Measurements from ENCODE around the gene HDAC8. TPM values are rescaled to one million over a fixed set of nuclear protein-coding genes. Genes with fewer than 3 reads are reported as not detected.

HDAC8 gene
- total RNA-seq, 4 donors from 2014 or later, result 28.7 to 33.9 (median 30.0) TPM

- Histone ChIP-seq H3K27me3 (no peaks in the 10 kb centered on the region), H3K9me3 (no peaks in the 10 kb centered on the region), H3K4me3 (no peak overlapping the region), H3K4me1 (no peaks in the 10 kb centered on the region), H3K27ac (no peak overlapping the region), H3K36me3 (peaks cover 0 to 11% (median 0%) of the 10 kb centered on the region in 3 donors)
- no peak for TF ChIP-seq EP300 (IDR thresholded peaks at IDR 0.05)
- TF ChIP-seq POLR2A (IDR thresholded peaks at IDR 0.05), result no peak
- TF ChIP-seq CTCF (IDR thresholded peaks at IDR 0.05), result no peak
- no peak for DNase-seq (ENCODE audit: low spot score in 2 of 2)
- WGBS, 2 donors, result 73 to 93% methylated on average over 3 of the region's 3 CpGs
These were observed 102.0 kb downstream of the HDAC8 start for GRCh38 chrX:72470532-72471223.

- Histone ChIP-seq H3K27me3 (no peaks in the 10 kb centered on the region), H3K4me1 (no peaks in the 10 kb centered on the region), H3K27ac (no peak overlapping the region), H3K36me3 (peaks cover 0 to 9% (median 0%) of the 10 kb centered on the region in 3 donors), H3K9me3 (no peaks in the 10 kb centered on the region), H3K4me3 (no peak overlapping the region)
- DNase-seq (ENCODE audit: low spot score in 2 of 2), result no peak
- TF ChIP-seq CTCF (IDR thresholded peaks at IDR 0.05), result no peak
- no peak for TF ChIP-seq POLR2A (IDR thresholded peaks at IDR 0.05)
- no peak for TF ChIP-seq EP300 (IDR thresholded peaks at IDR 0.05)
- 92% methylated on average over 1 of the region's 1 CpG for WGBS, 2 donors
These were observed 102.5 kb downstream of the HDAC8 start for GRCh38 chrX:72470117-72470516.

- Histone ChIP-seq H3K36me3 (peaks cover 0 to 5% (median 0%) of the 10 kb centered on the region in 3 donors), H3K4me3 (no peak overlapping the region), H3K27me3 (peaks cover 0 to 3% of the 10 kb centered on the region in 2 donors), H3K27ac (no peak overlapping the region), H3K9me3 (no peaks in the 10 kb centered on the region), H3K4me1 (no peaks in the 10 kb centered on the region)
- WGBS, 2 donors, result 51 to 83% methylated on average over 2 of the region's 2 CpGs
- TF ChIP-seq CTCF (IDR thresholded peaks at IDR 0.05) (no peak), POLR2A (IDR thresholded peaks at IDR 0.05) (no peak), EP300 (IDR thresholded peaks at IDR 0.05) (no peak)
- DNase-seq (ENCODE audit: low spot score in 2 of 2), result no peak
These were observed 104.0 kb downstream of the HDAC8 start for GRCh38 chrX:72468607-72469006.

DNA sequence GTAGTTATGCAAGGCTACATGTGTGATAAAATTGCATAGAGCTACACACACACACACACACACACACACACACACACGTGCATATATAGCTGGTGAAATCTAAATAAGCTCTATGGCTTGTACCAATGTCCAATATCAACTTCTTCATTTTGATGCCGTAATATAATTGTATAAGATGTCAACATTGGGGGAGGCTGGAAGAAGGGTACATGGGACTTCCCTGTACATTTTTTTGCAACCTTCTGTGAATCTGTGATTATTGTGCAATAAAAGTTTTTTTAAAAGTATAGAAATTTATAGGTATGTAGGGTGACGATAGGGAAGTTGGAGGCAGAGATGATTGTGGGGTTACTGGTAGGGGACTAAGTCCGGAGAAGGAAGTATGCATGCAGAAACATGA is 105.5 kb downstream of the HDAC8 start:
- no peak overlapping the region for H3K27ac ChIP-seq
- H3K36me3 ChIP-seq, result peaks cover 0 to 5% (median 0%) of the 10 kb centered on the region in 3 donors
- DNase-seq (ENCODE audit: low spot score in 2 of 2), result no peak
- TF ChIP-seq EP300 (IDR thresholded peaks at IDR 0.05), result no peak
- TF ChIP-seq POLR2A (IDR thresholded peaks at IDR 0.05), result no peak
- TF ChIP-seq CTCF (IDR thresholded peaks at IDR 0.05), result no peak
- peaks cover 0 to 3% of the 10 kb centered on the region in 2 donors for H3K27me3 ChIP-seq
- H3K4me3 ChIP-seq, result no peak overlapping the region
- H3K9me3 ChIP-seq, result no peaks in the 10 kb centered on the region
- H3K4me1 ChIP-seq, result peaks cover 0 to 3% (median 0%) of the 10 kb centered on the region in 4 donors
- WGBS, 2 donors, result 85 to 95% methylated on average over 4 of the region's 4 CpGs

DNA sequence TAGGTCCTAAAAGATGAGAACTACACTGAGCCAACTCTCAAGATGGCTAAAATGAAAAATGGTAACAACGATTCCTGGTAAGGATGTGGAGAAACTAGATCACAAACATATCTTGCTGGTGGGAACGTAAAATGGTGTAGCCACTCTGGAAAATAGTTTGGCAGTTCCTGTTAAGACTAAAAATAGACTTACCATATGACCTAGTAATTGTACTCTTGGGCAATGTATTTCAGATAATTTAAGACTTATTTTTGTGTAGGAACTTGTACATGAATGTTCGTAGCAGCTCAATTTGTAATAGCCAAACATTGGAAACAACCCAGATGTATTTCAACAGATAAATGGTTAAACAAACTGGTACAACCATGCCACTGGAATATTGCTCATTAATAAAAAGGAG is 106.2 kb downstream of the HDAC8 start:
- DNase-seq (ENCODE audit: low spot score in 2 of 2), result no peak
- WGBS, 2 donors, result 50 to 60% methylated on average over 3 of the region's 3 CpGs
- no peak overlapping the region for H3K4me3 ChIP-seq

More for the DNA sequence above, 106.2 kb downstream of the HDAC8 start:
- H3K27ac ChIP-seq, result no peak overlapping the region
- H3K27me3 ChIP-seq, result peaks cover 0 to 3% of the 10 kb centered on the region in 2 donors
- H3K4me1 ChIP-seq, result peaks cover 0 to 6% (median 0%) of the 10 kb centered on the region in 4 donors
- peaks cover 0 to 5% (median 0%) of the 10 kb centered on the region in 3 donors for H3K36me3 ChIP-seq
- no peaks in the 10 kb centered on the region for H3K9me3 ChIP-seq
- TF ChIP-seq CTCF (IDR thresholded peaks at IDR 0.05) (no peak), POLR2A (IDR thresholded peaks at IDR 0.05) (no peak), EP300 (IDR thresholded peaks at IDR 0.05) (no peak)

Data from tibial nerve (tissue), 4 donors.